B cell (primary cell): ENCODE results near the gene POLN. TPM values are rescaled to one million over a fixed set of nuclear protein-coding genes. Genes with fewer than 3 reads are reported as not detected.
"Not testable (repeated sequence)": the region's sequence is repeated elsewhere in the genome, so short reads cannot be mapped to it uniquely, and the experiment has no call there.

Experiments
- ATAC-seq: fragments of 200-7000 bp; cut with Tn5 transposase; one replicate; pipeline ENCODE4 v1.10.0; 2021; ENCODE audit warnings: low read depth, mild to moderate bottlenecking, moderate number of reproducible peaks, moderate library complexity
- CTCF ChIA-PET: fragments of 350-600 bp; sonication (Branson Sonifier 250); formaldehyde crosslinking; loops from one replicate; lab custom pipeline; 2021; ENCODE audit warnings: antibody characterized with exemption, inconsistent platforms; lab: Charles Lee
- POLR2A ChIA-PET: fragments of 350-600 bp; sonication (Branson Sonifier 250); formaldehyde crosslinking; loops from one replicate; lab custom pipeline; 2021; ENCODE audit warnings: antibody characterized with exemption; lab: Charles Lee
- DNase-seq: peaks from one replicate; pipeline ENCODE4 v3.0.0; 2013
- H2AFZ ChIP-seq: 2 replicates; pipeline ENCODE4 v1.6.1; 2012; ENCODE audit warnings: mild to moderate bottlenecking, low read depth, low read length; ENCODE audit not compliant: insufficient read depth, poor library complexity, severe bottlenecking
- H3K27ac ChIP-seq, 2 donors: 1 replicate in 1 of 2; 2 replicates in 1 of 2; pipeline ENCODE4 v1.5.1; 2012 to 2013; ENCODE audit warnings: low read length in 2 of 2, mild to moderate bottlenecking in 2 of 2, moderate library complexity in 1 of 2
- H3K27me3 ChIP-seq, 4 experiments: fragments of 200-600 bp in 1 of 4; sonication (generic) in 1 of 4; replicated peaks in 1 of 4; 1 replicate in 2 of 4; 2 replicates in 2 of 4; pipeline versions ENCODE4 v1.6.1 to v1.7.0; 2013 to 2016; ENCODE audit warnings: low read length in 3 of 4, mild to moderate bottlenecking in 2 of 4, mixed read lengths in 1 of 4, moderate library complexity in 1 of 4; ENCODE audit not compliant: insufficient read depth in 4 of 4, control insufficient read depth in 3 of 4; ENCODE audit errors: control extremely low read depth in 1 of 4
- H3K36me3 ChIP-seq, 2 experiments: replicated peaks in 1 of 2; 1 replicate in 1 of 2; 2 replicates in 1 of 2; pipeline versions ENCODE4 v1.6.1 to v1.7.1; 2013; ENCODE audit warnings: low read length in 1 of 2; ENCODE audit not compliant: insufficient read depth in 2 of 2, control insufficient read depth in 1 of 2; ENCODE audit errors: control extremely low read depth in 1 of 2, extremely low read depth in 1 of 2
- H3K4me1 ChIP-seq, 2 donors: fragments of 200-600 bp in 1 of 2; sonication (generic) in 1 of 2; 1 replicate in 1 of 2; 2 replicates in 1 of 2; pipeline versions ENCODE4 v1.5.1 to v1.6.1; 2013 to 2017; ENCODE audit warnings: low read length in 2 of 2; ENCODE audit not compliant: control insufficient read depth in 2 of 2, insufficient read depth in 2 of 2
- H3K4me2 ChIP-seq: replicated peaks from 2 replicates; pipeline ENCODE3; 2012; ENCODE audit warnings: mild to moderate bottlenecking, low read depth, low read length; ENCODE audit not compliant: poor library complexity, severe bottlenecking
- H3K4me3 ChIP-seq, 5 experiments: fragments of 200-600 bp in 1 of 5; sonication (generic) in 1 of 5; 1 replicate in 3 of 5; 2 replicates in 2 of 5; pipeline versions ENCODE4 v1.5.1 to v1.7.0; 2011 to 2016; ENCODE audit warnings: low read length in 4 of 5, mild to moderate bottlenecking in 4 of 5, low read depth in 2 of 5, control low read depth in 1 of 5, moderate library complexity in 1 of 5; ENCODE audit not compliant: insufficient read depth in 1 of 5; ENCODE audit errors: control extremely low read depth in 1 of 5, extremely low read depth in 1 of 5
- H3K79me2 ChIP-seq: fragments of 200-600 bp; sonication (generic); one replicate; pipeline ENCODE4 v1.6.0; 2016; ENCODE audit warnings: low read length; ENCODE audit not compliant: control insufficient read depth, insufficient read depth
- H3K9ac ChIP-seq: fragments of 200-600 bp; sonication (generic); 2 replicates; pipeline ENCODE4 v1.6.1; 2017; ENCODE audit warnings: mild to moderate bottlenecking, low read length, moderate library complexity
- H3K9me3 ChIP-seq, 3 donors: one replicate each; pipeline versions ENCODE4 v1.6.1 to v1.7.1; 2013; ENCODE audit warnings: low read length in 2 of 3; ENCODE audit not compliant: control insufficient read depth in 2 of 3, insufficient read depth in 1 of 3; ENCODE audit errors: control extremely low read depth in 1 of 3
- H4K20me1 ChIP-seq: 2 replicates; pipeline ENCODE4 v1.6.0; 2012; ENCODE audit warnings: mild to moderate bottlenecking, low read length; ENCODE audit not compliant: insufficient read depth, control insufficient read depth, poor library complexity, severe bottlenecking
- H3K27ac Mint-ChIP-seq: one replicate; pipeline ENCODE4 v1.8.0; 2021; ENCODE audit warnings: mixed read lengths
- H3K27me3 Mint-ChIP-seq: one replicate; pipeline ENCODE4 v1.8.0; 2021; ENCODE audit warnings: mixed read lengths
- H3K4me1 Mint-ChIP-seq: one replicate; pipeline ENCODE4 v1.8.0; 2021; ENCODE audit warnings: mixed read lengths
- H3K4me3 Mint-ChIP-seq: one replicate; pipeline ENCODE4 v1.8.0; 2021; ENCODE audit warnings: mixed read lengths
- H3K9me3 Mint-ChIP-seq: one replicate; pipeline ENCODE4 v1.8.0; 2022; ENCODE audit warnings: mixed read lengths; ENCODE audit not compliant: insufficient read depth
- CTCF ChIP-seq: fragments of 200-600 bp; IDR thresholded peaks from one replicate; pipeline ENCODE4 v1.8.0; 2022; ENCODE audit warnings: antibody characterized with exemption, mild to moderate bottlenecking
- EZH2 ChIP-seq: IDR thresholded peaks from 2 replicates; pipeline ENCODE4 v1.6.1; 2012; ENCODE audit warnings: borderline replicate concordance, low read depth, mild to moderate bottlenecking, moderate library complexity, low read length; ENCODE audit not compliant: insufficient read depth, poor library complexity, severe bottlenecking
- whole genome bisulfite sequencing: methylation state at CpG from one replicate; pipeline ENCODE4 v1.1.5; 2013; ENCODE audit warnings: missing lambda C conversion rate; ENCODE audit not compliant: insufficient coverage; 5-methylcytosine and 5-hydroxymethylcytosine counted together
- intact Hi-C: fragments of 100-400 bp; cut with micrococcal nuclease; formaldehyde crosslinking; loops from one replicate; pipeline ENCODE4 v1.10.0; 2022
- polyA plus RNA-seq: library from polyadenylated mRNA; depleted of rRNA; stranded (reverse); fragments of >200 nt; gene quantifications from 2 replicates; pipeline ENCODE4 v1.2.3, GENCODE V29; 2012
- total RNA-seq, 2 donors: library from RNA; stranded (reverse); fragments of 120-200 nt in 1 of 2; gene quantifications; 1 replicate in 1 of 2; 2 replicates in 1 of 2; pipeline versions ENCODE4 v1.2.3 to v1.2.4, GENCODE V29; 2013 to 2022

Gene POLN
- total and polyA plus RNA-seq, 2 donors (not counting 1 experiment from before 2014, with no cell fraction given), result 0.73 to 1.5 TPM

GRCh38 chr4:2036327-2036726 is 205.6 kb downstream of the POLN start:
- WGBS, result 95% methylated on average over 8 of the region's 10 CpGs
- no peak for ATAC-seq
- no peak overlapping the region for H3K4me2 ChIP-seq
- Mint-ChIP-seq H3K27ac (no peak overlapping the region), H3K4me1 (peaks cover 2% of the 10 kb centered on the region), H3K4me3 (no peak overlapping the region), H3K9me3 (no peaks in the 10 kb centered on the region), H3K27me3 (peaks cover 45% of the 10 kb centered on the region)
- TF ChIP-seq CTCF, result no peak
- TF ChIP-seq EZH2, result no peak
- ChIA-PET POLR2A (no interaction called here), CTCF (no interaction called here)
- H3K36me3 ChIP-seq, result no peaks in the 10 kb centered on the region
- H3K4me3 ChIP-seq, result no peak overlapping the region
- no peak for DNase-seq
- peaks cover 0 to 3% (median 0%) of the 10 kb centered on the region in 3 donors for H3K9me3 ChIP-seq
- no peaks in the 10 kb centered on the region for H3K79me2 ChIP-seq
- H3K27ac ChIP-seq, result no peak overlapping the region
- no peaks in the 10 kb centered on the region for H4K20me1 ChIP-seq
- intact Hi-C loops, result no loop called here
- H3K4me1 ChIP-seq, result peaks cover 5 to 7% of the 10 kb centered on the region in 2 donors
- H2AFZ ChIP-seq, result no peak overlapping the region
- H3K9ac ChIP-seq, result no peak overlapping the region
- H3K27me3 ChIP-seq, result peaks cover 0 to 34% (median 4%) of the 10 kb centered on the region in 4 experiments

- H3K4me3 ChIP-seq, H3K4me2 ChIP-seq, H2AFZ ChIP-seq, H3K9me3 Mint-ChIP-seq, H3K4me3 Mint-ChIP-seq, CTCF ChIA-PET, H3K9ac ChIP-seq, H3K27ac ChIP-seq, H3K4me1 ChIP-seq, ATAC-seq, H4K20me1 ChIP-seq, H3K79me2 ChIP-seq, POLR2A ChIA-PET, intact Hi-C loops, H3K4me1 Mint-ChIP-seq, H3K9me3 ChIP-seq, H3K27ac Mint-ChIP-seq, H3K36me3 ChIP-seq, DNase-seq: not testable (repeated sequence)
- H3K27me3 Mint-ChIP-seq, result peaks cover 60% of the 10 kb centered on the region
- H3K27me3 ChIP-seq, result peaks cover 0 to 20% (median 2%) of the 10 kb centered on the region in 4 experiments
Measured at GRCh38 chr4:2031161-2031560, 210.8 kb downstream of the POLN start.

- POLR2A ChIA-PET, H3K79me2 ChIP-seq, H3K4me3 Mint-ChIP-seq, intact Hi-C loops, DNase-seq, H3K9ac ChIP-seq, H3K4me1 Mint-ChIP-seq, H3K4me2 ChIP-seq, H3K4me3 ChIP-seq, H3K27ac ChIP-seq, CTCF ChIA-PET, H4K20me1 ChIP-seq, H3K36me3 ChIP-seq, ATAC-seq, H3K9me3 Mint-ChIP-seq, H2AFZ ChIP-seq, H3K4me1 ChIP-seq, H3K27ac Mint-ChIP-seq: not testable (repeated sequence)
- WGBS, result 95% methylated on average over 3 of the region's 4 CpGs
- peaks cover 0 to 18% (median 5%) of the 10 kb centered on the region in 4 experiments for H3K27me3 ChIP-seq
- H3K27me3 Mint-ChIP-seq, result peaks cover 65% of the 10 kb centered on the region
- peaks cover 0 to 13% (median 5%) of the 10 kb centered on the region in 3 donors for H3K9me3 ChIP-seq
Measured at GRCh38 chr4:2027120-2027519, 214.8 kb downstream of the POLN start.
